H1 (cell line): Measurements from ENCODE around the gene HEATR9. TPM values are rescaled to one million over a fixed set of nuclear protein-coding genes. Genes with fewer than 3 reads are reported as not detected.

Source experiments
- ATF3 ChIP-seq: IDR thresholded peaks from 2 replicates; pipeline ENCODE4 v1.6.1; 2011; ENCODE audit warnings: low read depth, mild to moderate bottlenecking, low read length; ENCODE audit not compliant: insufficient read depth
- CHD2 ChIP-seq: IDR thresholded peaks from 2 replicates; pipeline ENCODE4 v1.6.1; 2012; ENCODE audit warnings: low read length, improper control_type of control experiment
- EGR1 ChIP-seq: IDR thresholded peaks from 2 replicates; pipeline ENCODE4 v1.6.1; 2011; ENCODE audit warnings: low read depth, low read length, borderline replicate concordance
- SP1 ChIP-seq: IDR thresholded peaks from 2 replicates; pipeline ENCODE4 v1.6.1; 2011; ENCODE audit warnings: low read depth, low read length
- YY1 ChIP-seq: IDR thresholded peaks from 2 replicates; pipeline ENCODE4 v1.6.1; 2011; ENCODE audit warnings: low read depth, mild to moderate bottlenecking, low read length
- polyA plus RNA-seq, 7 experiments: library from polyadenylated mRNA; depleted of rRNA in 3 of 7; stranded (reverse) in 5 of 7; unstranded in 2 of 7; fragments of >200 nt in 5 of 7; fragments of 200-250 nt in 2 of 7; gene quantifications; 1 replicate in 5 of 7; 2 replicates in 1 of 7; 4 replicates in 1 of 7; pipeline versions ENCODE4 v1.2.1 to v1.2.3, GENCODE V29; 2011 to 2013; ENCODE audit warnings: missing spikeins in 2 of 7, mixed read lengths in 2 of 7
- total RNA-seq: library from RNA; stranded (reverse); fragmentation: NEBNext Ultra II Directional; extraction: Animal tissue kit (Norgen Biotek cat#: 25700); gene quantifications from 2 replicates; pipeline ENCODE4 v1.2.1, GENCODE V29; 2021

HEATR9 gene
- total and polyA plus RNA-seq, 2 of the 8 experiments (the other 6 are each of a cell fraction or from before 2014, with no cell fraction given): not detected

- TF ChIP-seq ATF3 (no peak), EGR1 (no peak), SP1 (no peak), CHD2 (no peak), YY1 (no peak)
- TF ChIP-seq, all 59 proteins: peak for 0
Observed at GRCh38 chr17:35877345-35878029, 8.8 kb upstream of the HEATR9 start (continued).
